ENCODE data around the gene RNF11. TPM values are rescaled to one million over a fixed set of nuclear protein-coding genes. Genes with fewer than 3 reads are reported as not detected.

The RNF11 gene
- polyA plus RNA-seq, 2 of the 4 experiments (the other 2 are of a cell fraction), result 28.5 to 56.8 TPM

DNA sequence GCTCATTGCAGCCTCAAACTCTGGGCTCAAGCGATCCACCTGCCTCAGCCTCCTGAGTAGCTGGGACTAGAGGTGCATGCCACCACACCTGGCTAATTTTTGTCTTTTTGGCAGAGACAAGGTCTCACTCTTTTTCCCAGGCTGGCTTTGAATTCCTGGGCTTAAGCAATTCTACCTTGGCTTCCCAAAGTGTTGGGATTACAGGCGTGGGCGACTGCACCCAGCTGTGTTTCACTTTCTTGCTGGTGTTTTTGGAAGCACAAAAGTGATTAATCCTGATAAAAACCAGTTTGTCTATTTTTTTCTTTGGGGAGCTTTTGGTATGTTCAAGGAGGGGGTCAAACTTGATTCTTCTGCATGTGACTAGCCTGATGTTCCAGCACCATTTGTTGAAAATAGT, 19.3 kb downstream of the RNF11 start:
- Histone ChIP-seq H3K4me2 (no peak overlapping the region), H3K4me3 (no peak overlapping the region), H3K27ac (no peak overlapping the region), H3K9me3 (no peaks in the 10 kb centered on the region), H3K4me1 (no peaks in the 10 kb centered on the region)
- DNase-seq (ENCODE audit: low read depth in 1 of 2, low spot score in 1 of 2), result no peak
- POLR2A ChIA-PET, result no interaction called here
- WGBS (ENCODE audit: missing lambda C conversion rate), result 83% methylated on average over 3 of the region's 3 CpGs
- CTCF ChIA-PET, result interaction anchor here (1.3 to 1.9 kb wide), 2 partner anchors 63 to 66 kb away, joined by 4 to 6 read pairs; no protein-coding TSS in a partner anchor
- no peak for ATAC-seq
- FAIRE-seq, result no peak
- TF ChIP-seq ZNF302 (CRISPR knock-in tag; IDR thresholded peaks at IDR 0.05), result no peak
- no peak for TF ChIP-seq HOXB5 (CRISPR knock-in tag; IDR thresholded peaks at IDR 0.05)
- TF ChIP-seq, protein P1, sequence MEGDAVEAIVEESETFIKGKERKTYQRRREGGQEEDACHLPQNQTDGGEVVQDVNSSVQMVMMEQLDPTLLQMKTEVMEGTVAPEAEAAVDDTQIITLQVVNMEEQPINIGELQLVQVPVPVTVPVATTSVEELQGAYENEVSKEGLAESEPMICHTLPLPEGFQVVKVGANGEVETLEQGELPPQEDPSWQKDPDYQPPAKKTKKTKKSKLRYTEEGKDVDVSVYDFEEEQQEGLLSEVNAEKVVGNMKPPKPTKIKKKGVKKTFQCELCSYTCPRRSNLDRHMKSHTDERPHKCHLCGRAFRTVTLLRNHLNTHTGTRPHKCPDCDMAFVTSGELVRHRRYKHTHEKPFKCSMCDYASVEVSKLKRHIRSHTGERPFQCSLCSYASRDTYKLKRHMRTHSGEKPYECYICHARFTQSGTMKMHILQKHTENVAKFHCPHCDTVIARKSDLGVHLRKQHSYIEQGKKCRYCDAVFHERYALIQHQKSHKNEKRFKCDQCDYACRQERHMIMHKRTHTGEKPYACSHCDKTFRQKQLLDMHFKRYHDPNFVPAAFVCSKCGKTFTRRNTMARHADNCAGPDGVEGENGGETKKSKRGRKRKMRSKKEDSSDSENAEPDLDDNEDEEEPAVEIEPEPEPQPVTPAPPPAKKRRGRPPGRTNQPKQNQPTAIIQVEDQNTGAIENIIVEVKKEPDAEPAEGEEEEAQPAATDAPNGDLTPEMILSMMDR (IDR thresholded peaks at IDR 0.05), result no peak

DNA sequence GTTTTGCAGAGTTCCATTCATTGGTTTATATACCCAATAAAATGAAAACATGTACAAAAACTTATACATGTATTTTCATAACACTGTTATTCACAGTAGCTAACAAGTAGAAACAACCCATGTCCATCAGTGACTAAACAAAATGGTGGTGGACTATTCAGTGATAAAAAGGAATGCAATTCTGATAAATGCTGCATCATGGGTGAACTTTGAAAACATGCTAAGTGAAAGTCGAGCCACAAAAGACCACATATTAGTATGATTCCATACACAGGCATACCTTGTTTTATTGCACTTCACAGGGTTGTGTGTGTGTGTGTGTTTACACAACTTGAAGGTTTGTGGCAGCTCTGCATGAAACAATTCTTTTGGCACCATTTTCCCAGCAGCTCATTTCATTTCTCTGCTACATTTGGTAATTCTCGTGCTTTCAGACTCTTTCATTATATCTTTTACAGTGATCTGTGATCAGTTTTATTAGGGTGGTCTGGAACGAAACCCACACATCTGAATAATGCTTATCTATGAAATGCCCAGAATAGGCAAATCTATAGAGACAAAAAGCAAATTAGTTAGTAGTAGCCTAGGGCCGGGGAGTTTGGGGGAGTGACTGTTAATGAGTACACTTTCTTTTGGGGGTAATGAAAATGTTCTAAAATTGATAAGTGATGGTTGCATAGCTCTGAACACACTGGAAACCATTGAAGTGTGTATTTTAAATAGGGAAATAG, 27.2 kb downstream of the RNF11 start:
- H3K4me2 ChIP-seq, result no peak overlapping the region

GRCh38 chr1:51264451-51264850, 28.4 kb downstream of the RNF11 start:
- ChIA-PET POLR2A (no interaction called here), CTCF (no interaction called here)
- FAIRE-seq (no peak), DNase-seq (ENCODE audit: low read depth in 1 of 2, low spot score in 1 of 2) (no peak), ATAC-seq (no peak)
- Histone ChIP-seq H3K4me2 (no peak overlapping the region), H3K4me1 (peaks cover 15% of the 10 kb centered on the region; the same call in 1 of the 3 replicates), H3K9me3 (no peaks in the 10 kb centered on the region), H3K4me3 (no peak overlapping the region), H3K27ac (no peak overlapping the region)
- 69% methylated on average over 3 of the region's 3 CpGs for WGBS (ENCODE audit: missing lambda C conversion rate)
- TF ChIP-seq FOXS1 (CRISPR knock-in tag; IDR thresholded peaks at IDR 0.05), result no peak
- no peak for TF ChIP-seq JUN (IDR thresholded peaks at IDR 0.05)
- no peak for TF ChIP-seq RARB (CRISPR knock-in tag; IDR thresholded peaks at IDR 0.05)
- no peak for TF ChIP-seq POLR2A (IDR thresholded peaks at IDR 0.05; ENCODE audit: low read length)
- TF ChIP-seq HMGXB4 (CRISPR knock-in tag; IDR thresholded peaks at IDR 0.05; ENCODE audit: borderline replicate concordance), result no peak
- no peak for TF ChIP-seq BHLHE40 (IDR thresholded peaks at IDR 0.05; ENCODE audit: low read depth, low read length)
- no peak for TF ChIP-seq RNF2 (IDR thresholded peaks at IDR 0.05; ENCODE audit: borderline replicate concordance, low read depth)
- TF ChIP-seq, protein P2, sequence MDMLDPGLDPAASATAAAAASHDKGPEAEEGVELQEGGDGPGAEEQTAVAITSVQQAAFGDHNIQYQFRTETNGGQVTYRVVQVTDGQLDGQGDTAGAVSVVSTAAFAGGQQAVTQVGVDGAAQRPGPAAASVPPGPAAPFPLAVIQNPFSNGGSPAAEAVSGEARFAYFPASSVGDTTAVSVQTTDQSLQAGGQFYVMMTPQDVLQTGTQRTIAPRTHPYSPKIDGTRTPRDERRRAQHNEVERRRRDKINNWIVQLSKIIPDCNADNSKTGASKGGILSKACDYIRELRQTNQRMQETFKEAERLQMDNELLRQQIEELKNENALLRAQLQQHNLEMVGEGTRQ (IDR thresholded peaks at IDR 0.05), result no peak
- TF ChIP-seq MAZ (IDR thresholded peaks at IDR 0.05; ENCODE audit: borderline replicate concordance, low read depth, low read length), result no peak
- TF ChIP-seq, protein P1 (IDR thresholded peaks at IDR 0.05), result no peak
- TF ChIP-seq TP53 (CRISPR knock-in tag; IDR thresholded peaks at IDR 0.05), result no peak
- TF ChIP-seq ZNF302 (CRISPR knock-in tag; IDR thresholded peaks at IDR 0.05), result no peak
- TF ChIP-seq EHMT2 (IDR thresholded peaks at IDR 0.05; ENCODE audit: low read depth), result no peak

More for the DNA sequence above, 27.2 kb downstream of the RNF11 start:
- DNase-seq (ENCODE audit: low read depth in 1 of 2, low spot score in 1 of 2) (no peak), FAIRE-seq (no peak), ATAC-seq (no peak)
- Histone ChIP-seq H3K4me1 (peaks cover 15% of the 10 kb centered on the region; the same call in 1 of the 3 replicates), H3K4me3 (no peak overlapping the region), H3K9me3 (no peaks in the 10 kb centered on the region), H3K27ac (no peak overlapping the region)
- TF ChIP-seq, protein P3, sequence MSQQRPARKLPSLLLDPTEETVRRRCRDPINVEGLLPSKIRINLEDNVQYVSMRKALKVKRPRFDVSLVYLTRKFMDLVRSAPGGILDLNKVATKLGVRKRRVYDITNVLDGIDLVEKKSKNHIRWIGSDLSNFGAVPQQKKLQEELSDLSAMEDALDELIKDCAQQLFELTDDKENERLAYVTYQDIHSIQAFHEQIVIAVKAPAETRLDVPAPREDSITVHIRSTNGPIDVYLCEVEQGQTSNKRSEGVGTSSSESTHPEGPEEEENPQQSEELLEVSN (IDR thresholded peaks at IDR 0.05; ENCODE audit: borderline replicate concordance, low read depth), result no peak
- TF ChIP-seq NR3C1 (IDR thresholded peaks at IDR 0.05) (no peak), HOXA7 (CRISPR knock-in tag; IDR thresholded peaks at IDR 0.05) (no peak), KDM1A (IDR thresholded peaks at IDR 0.05; ENCODE audit: low read depth) (no peak), POLR2AphosphoS2 (conservative IDR thresholded peaks at IDR 0.05; ENCODE audit: low read length) (no peak), GATA3 (IDR thresholded peaks at IDR 0.05; ENCODE audit: borderline replicate concordance) (no peak), EHMT2 (IDR thresholded peaks at IDR 0.05; ENCODE audit: low read depth) (no peak), JUNB (IDR thresholded peaks at IDR 0.05) (no peak), MAX (IDR thresholded peaks at IDR 0.05) (no peak), RCOR1 (IDR thresholded peaks at IDR 0.05; ENCODE audit: low read depth, low read length) (no peak), ZC3H11A (IDR thresholded peaks at IDR 0.05) (no peak), POLR2A (IDR thresholded peaks at IDR 0.05; ENCODE audit: low read length) (no peak)
- TF ChIP-seq, protein P4, sequence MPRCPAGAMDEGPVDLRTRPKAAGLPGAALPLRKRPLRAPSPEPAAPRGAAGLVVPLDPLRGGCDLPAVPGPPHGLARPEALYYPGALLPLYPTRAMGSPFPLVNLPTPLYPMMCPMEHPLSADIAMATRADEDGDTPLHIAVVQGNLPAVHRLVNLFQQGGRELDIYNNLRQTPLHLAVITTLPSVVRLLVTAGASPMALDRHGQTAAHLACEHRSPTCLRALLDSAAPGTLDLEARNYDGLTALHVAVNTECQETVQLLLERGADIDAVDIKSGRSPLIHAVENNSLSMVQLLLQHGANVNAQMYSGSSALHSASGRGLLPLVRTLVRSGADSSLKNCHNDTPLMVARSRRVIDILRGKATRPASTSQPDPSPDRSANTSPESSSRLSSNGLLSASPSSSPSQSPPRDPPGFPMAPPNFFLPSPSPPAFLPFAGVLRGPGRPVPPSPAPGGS (IDR thresholded peaks at IDR 0.05), result no peak
- ChIA-PET POLR2A (no interaction called here), CTCF (interaction anchor here (0.6 to 1.1 kb wide), 2 partner anchors 33 to 228 kb away, joined by 3 read pairs; no protein-coding TSS in a partner anchor)
- WGBS (ENCODE audit: missing lambda C conversion rate), result 84% methylated on average over 4 of the region's 4 CpGs
